WTC11 (cell line): Measurements from ENCODE around the gene TMEM167A. TPM values are rescaled to one million over a fixed set of nuclear protein-coding genes. Genes with fewer than 3 reads are reported as not detected.

Experiments
- ATAC-seq: fragments of 200-7000 bp; cut with Tn5 transposase; 2 replicates; pipeline ENCODE4 v1.10.0; 2021; ENCODE audit warnings: mild to moderate bottlenecking, moderate library complexity
- CTCF ChIA-PET: fragments of 300-600 bp; sonication (Branson Sonifier 250); formaldehyde crosslinking; loops from one replicate; lab custom pipeline; 2021; ENCODE audit warnings: antibody characterized with exemption; lab: Charles Lee
- POLR2A ChIA-PET: fragments of 350-600 bp; sonication (Branson Sonifier 250); formaldehyde crosslinking; loops from one replicate; lab custom pipeline; 2021; ENCODE audit warnings: antibody characterized with exemption; lab: Charles Lee
- DNase-seq: peaks from one replicate; pipeline ENCODE4 v3.0.0; 2021; ENCODE audit warnings: low spot score
- H3K27ac Mint-ChIP-seq: 2 replicates; pipeline ENCODE4 v1.8.0; 2021; ENCODE audit warnings: mixed read lengths
- H3K27me3 Mint-ChIP-seq: 2 replicates; pipeline ENCODE4 v1.8.0; 2021; ENCODE audit warnings: low read depth, mild to moderate bottlenecking, moderate library complexity, mixed read lengths
- H3K36me3 Mint-ChIP-seq: 2 replicates; pipeline ENCODE4 v1.8.0; 2021; ENCODE audit warnings: mixed read lengths
- H3K4me1 Mint-ChIP-seq: 2 replicates; pipeline ENCODE4 v1.8.0; 2022; ENCODE audit warnings: mixed read lengths
- H3K4me3 Mint-ChIP-seq: 2 replicates; pipeline ENCODE4 v1.8.0; 2021; ENCODE audit warnings: mild to moderate bottlenecking, moderate library complexity, mixed read lengths
- H3K9me3 Mint-ChIP-seq: 2 replicates; pipeline ENCODE4 v1.8.0; 2021; ENCODE audit warnings: mixed read lengths
- CBFB ChIP-seq: sonication (generic); formaldehyde crosslinking; IDR thresholded peaks from 2 replicates; pipeline ENCODE4 v1.8.1; 2022; ENCODE audit warnings: mild to moderate bottlenecking, low read depth, missing genetic modification reagents
- FOXP1 ChIP-seq: sonication (generic); formaldehyde crosslinking; IDR thresholded peaks from 2 replicates; pipeline ENCODE4 v1.8.0; 2022; ENCODE audit warnings: missing genetic modification reagents, mild to moderate bottlenecking, moderate library complexity, borderline replicate concordance
- GABPB1 ChIP-seq: sonication (generic); formaldehyde crosslinking; IDR thresholded peaks from 2 replicates; pipeline ENCODE4 v1.8.1; 2023; ENCODE audit warnings: mild to moderate bottlenecking, missing genetic modification reagents
- GTF2I ChIP-seq: fragments of 250-450 bp; sonication (Bioruptor Pico); conservative IDR thresholded peaks from 2 replicates; pipeline ENCODE4 v1.4.0; 2021; ENCODE audit warnings: mild to moderate bottlenecking
- NR2C2 ChIP-seq: sonication (generic); formaldehyde crosslinking; IDR thresholded peaks from 2 replicates; pipeline ENCODE4 v1.8.0; 2022; ENCODE audit warnings: mild to moderate bottlenecking, missing genetic modification reagents
- SP1 ChIP-seq: sonication (generic); formaldehyde crosslinking; conservative IDR thresholded peaks from 2 replicates; pipeline ENCODE4 v1.8.1; 2022; ENCODE audit warnings: missing genetic modification reagents
- ZNF138 ChIP-seq: sonication (generic); formaldehyde crosslinking; conservative IDR thresholded peaks from 2 replicates; pipeline ENCODE4 v1.8.1; 2022; ENCODE audit warnings: mild to moderate bottlenecking, moderate library complexity, missing genetic modification reagents
- ZNF232 ChIP-seq: sonication (generic); formaldehyde crosslinking; IDR thresholded peaks from 2 replicates; pipeline ENCODE4 v1.8.0; 2022; ENCODE audit warnings: mild to moderate bottlenecking, missing genetic modification reagents
- ZNF263 ChIP-seq: sonication (generic); formaldehyde crosslinking; IDR thresholded peaks from 2 replicates; pipeline ENCODE4 v1.8.1; 2022; ENCODE audit warnings: low read depth, mild to moderate bottlenecking, moderate library complexity, missing genetic modification reagents
- ZNF671 ChIP-seq: fragments of 250-450 bp; sonication (Bioruptor Pico); IDR thresholded peaks from 2 replicates; pipeline ENCODE4 v1.8.0; 2021; ENCODE audit warnings: mild to moderate bottlenecking
- total RNA-seq: library from RNA; stranded (reverse); gene quantifications from 3 replicates; pipeline ENCODE4 v1.2.3, GENCODE V29; 2021
- TF ChIP-seq, protein P1 (sequence below): fragments of 250-450 bp; sonication (Bioruptor Pico); IDR thresholded peaks from 2 replicates; pipeline ENCODE4 v1.9.0; 2021; ENCODE audit warnings: mild to moderate bottlenecking, borderline replicate concordance
- TF ChIP-seq, protein P2 (sequence below): sonication (generic); formaldehyde crosslinking; IDR thresholded peaks from 2 replicates; pipeline ENCODE4 v1.8.1; 2023; ENCODE audit warnings: mild to moderate bottlenecking, moderate library complexity, missing genetic modification reagents
- TF ChIP-seq, protein P3 (sequence below): fragments of 250-450 bp; sonication (Bioruptor Pico); IDR thresholded peaks from 2 replicates; pipeline ENCODE4 v1.9.0; 2021; ENCODE audit warnings: moderate library complexity, mild to moderate bottlenecking, inconsistent platforms, borderline replicate concordance
- TF ChIP-seq, protein P4 (sequence below): sonication (generic); formaldehyde crosslinking; IDR thresholded peaks from 2 replicates; pipeline ENCODE4 v1.8.1; 2022; ENCODE audit warnings: low read depth, missing genetic modification reagents, borderline replicate concordance
- TF ChIP-seq, protein P5 (sequence below): sonication (generic); formaldehyde crosslinking; IDR thresholded peaks from 2 replicates; pipeline ENCODE4 v1.8.0; 2022; ENCODE audit warnings: missing genetic modification reagents
- TF ChIP-seq, protein P6 (sequence below): sonication (generic); formaldehyde crosslinking; conservative IDR thresholded peaks from 2 replicates; pipeline ENCODE4 v1.8.1; 2022; ENCODE audit warnings: mild to moderate bottlenecking, missing genetic modification reagents
- TF ChIP-seq, protein P7 (sequence below): fragments of 250-450 bp; sonication (Bioruptor Pico); IDR thresholded peaks from 2 replicates; pipeline ENCODE4 v1.9.0; 2021; ENCODE audit warnings: mild to moderate bottlenecking

TMEM167A gene
- total RNA-seq, 1 experiment from 2014 or later = 165 TPM

DNA sequence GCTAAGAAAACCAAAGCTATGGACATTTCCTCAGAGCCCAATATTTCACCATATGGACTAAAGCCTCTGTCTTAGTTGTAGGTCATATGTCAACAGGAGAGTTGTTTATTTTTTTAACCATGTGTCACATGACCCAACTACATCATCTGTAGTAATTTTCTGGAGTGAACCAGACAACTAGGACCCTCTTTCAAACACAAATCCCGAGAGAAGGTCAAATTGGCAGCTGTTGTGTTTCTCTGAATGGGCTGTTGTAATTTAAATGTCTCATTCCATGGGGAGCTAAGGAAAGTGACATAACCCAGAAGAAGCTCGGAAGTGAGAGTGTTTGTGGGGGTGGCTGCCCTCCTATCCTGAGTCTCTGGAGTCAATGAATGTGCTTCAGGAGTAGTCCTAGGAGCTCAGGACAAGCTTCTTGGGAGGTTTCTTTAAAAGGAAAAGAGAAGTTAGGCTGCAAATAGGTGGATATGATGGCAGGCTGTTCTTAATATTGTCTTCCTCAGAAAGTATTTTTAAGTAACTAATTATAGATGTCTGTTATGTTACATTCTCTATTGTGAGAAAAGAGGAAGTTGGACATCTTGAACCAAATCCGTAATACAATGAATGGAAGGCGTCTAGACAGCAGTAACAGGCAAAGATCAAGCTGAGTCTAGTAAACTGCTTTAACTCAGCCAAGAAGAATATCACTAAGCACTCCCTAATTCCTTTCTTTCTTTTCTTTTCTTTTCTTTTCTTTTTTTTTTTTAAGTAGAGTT lies 50.1 kb downstream of the TMEM167A start (continued):
- TF ChIP-seq, protein P1, sequence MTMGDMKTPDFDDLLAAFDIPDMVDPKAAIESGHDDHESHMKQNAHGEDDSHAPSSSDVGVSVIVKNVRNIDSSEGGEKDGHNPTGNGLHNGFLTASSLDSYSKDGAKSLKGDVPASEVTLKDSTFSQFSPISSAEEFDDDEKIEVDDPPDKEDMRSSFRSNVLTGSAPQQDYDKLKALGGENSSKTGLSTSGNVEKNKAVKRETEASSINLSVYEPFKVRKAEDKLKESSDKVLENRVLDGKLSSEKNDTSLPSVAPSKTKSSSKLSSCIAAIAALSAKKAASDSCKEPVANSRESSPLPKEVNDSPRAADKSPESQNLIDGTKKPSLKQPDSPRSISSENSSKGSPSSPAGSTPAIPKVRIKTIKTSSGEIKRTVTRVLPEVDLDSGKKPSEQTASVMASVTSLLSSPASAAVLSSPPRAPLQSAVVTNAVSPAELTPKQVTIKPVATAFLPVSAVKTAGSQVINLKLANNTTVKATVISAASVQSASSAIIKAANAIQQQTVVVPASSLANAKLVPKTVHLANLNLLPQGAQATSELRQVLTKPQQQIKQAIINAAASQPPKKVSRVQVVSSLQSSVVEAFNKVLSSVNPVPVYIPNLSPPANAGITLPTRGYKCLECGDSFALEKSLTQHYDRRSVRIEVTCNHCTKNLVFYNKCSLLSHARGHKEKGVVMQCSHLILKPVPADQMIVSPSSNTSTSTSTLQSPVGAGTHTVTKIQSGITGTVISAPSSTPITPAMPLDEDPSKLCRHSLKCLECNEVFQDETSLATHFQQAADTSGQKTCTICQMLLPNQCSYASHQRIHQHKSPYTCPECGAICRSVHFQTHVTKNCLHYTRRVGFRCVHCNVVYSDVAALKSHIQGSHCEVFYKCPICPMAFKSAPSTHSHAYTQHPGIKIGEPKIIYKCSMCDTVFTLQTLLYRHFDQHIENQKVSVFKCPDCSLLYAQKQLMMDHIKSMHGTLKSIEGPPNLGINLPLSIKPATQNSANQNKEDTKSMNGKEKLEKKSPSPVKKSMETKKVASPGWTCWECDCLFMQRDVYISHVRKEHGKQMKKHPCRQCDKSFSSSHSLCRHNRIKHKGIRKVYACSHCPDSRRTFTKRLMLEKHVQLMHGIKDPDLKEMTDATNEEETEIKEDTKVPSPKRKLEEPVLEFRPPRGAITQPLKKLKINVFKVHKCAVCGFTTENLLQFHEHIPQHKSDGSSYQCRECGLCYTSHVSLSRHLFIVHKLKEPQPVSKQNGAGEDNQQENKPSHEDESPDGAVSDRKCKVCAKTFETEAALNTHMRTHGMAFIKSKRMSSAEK (CRISPR knock-in tag) = no peak
- TF ChIP-seq, protein P2, sequence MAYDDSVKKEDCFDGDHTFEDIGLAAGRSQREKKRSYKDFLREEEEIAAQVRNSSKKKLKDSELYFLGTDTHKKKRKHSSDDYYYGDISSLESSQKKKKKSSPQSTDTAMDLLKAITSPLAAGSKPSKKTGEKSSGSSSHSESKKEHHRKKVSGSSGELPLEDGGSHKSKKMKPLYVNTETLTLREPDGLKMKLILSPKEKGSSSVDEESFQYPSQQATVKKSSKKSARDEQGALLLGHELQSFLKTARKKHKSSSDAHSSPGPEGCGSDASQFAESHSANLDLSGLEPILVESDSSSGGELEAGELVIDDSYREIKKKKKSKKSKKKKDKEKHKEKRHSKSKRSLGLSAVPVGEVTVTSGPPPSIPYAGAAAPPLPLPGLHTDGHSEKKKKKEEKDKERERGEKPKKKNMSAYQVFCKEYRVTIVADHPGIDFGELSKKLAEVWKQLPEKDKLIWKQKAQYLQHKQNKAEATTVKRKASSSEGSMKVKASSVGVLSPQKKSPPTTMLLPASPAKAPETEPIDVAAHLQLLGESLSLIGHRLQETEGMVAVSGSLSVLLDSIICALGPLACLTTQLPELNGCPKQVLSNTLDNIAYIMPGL = no peak
- TF ChIP-seq ZNF138 (CRISPR knock-in tag) (no peak), GABPB1 (CRISPR knock-in tag) (no peak), ZNF232 (CRISPR knock-in tag) (no peak)
- TF ChIP-seq, protein P3, sequence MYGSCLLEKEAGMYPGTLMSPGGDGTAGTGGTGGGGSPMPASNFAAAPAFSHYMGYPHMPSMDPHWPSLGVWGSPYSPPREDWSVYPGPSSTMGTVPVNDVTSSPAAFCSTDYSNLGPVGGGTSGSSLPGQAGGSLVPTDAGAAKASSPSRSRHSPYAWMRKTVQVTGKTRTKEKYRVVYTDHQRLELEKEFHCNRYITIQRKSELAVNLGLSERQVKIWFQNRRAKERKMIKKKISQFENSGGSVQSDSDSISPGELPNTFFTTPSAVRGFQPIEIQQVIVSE = no peak
- TF ChIP-seq, protein P4, sequence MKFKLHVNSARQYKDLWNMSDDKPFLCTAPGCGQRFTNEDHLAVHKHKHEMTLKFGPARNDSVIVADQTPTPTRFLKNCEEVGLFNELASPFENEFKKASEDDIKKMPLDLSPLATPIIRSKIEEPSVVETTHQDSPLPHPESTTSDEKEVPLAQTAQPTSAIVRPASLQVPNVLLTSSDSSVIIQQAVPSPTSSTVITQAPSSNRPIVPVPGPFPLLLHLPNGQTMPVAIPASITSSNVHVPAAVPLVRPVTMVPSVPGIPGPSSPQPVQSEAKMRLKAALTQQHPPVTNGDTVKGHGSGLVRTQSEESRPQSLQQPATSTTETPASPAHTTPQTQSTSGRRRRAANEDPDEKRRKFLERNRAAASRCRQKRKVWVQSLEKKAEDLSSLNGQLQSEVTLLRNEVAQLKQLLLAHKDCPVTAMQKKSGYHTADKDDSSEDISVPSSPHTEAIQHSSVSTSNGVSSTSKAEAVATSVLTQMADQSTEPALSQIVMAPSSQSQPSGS (CRISPR knock-in tag) = no peak
- TF ChIP-seq, protein P5, sequence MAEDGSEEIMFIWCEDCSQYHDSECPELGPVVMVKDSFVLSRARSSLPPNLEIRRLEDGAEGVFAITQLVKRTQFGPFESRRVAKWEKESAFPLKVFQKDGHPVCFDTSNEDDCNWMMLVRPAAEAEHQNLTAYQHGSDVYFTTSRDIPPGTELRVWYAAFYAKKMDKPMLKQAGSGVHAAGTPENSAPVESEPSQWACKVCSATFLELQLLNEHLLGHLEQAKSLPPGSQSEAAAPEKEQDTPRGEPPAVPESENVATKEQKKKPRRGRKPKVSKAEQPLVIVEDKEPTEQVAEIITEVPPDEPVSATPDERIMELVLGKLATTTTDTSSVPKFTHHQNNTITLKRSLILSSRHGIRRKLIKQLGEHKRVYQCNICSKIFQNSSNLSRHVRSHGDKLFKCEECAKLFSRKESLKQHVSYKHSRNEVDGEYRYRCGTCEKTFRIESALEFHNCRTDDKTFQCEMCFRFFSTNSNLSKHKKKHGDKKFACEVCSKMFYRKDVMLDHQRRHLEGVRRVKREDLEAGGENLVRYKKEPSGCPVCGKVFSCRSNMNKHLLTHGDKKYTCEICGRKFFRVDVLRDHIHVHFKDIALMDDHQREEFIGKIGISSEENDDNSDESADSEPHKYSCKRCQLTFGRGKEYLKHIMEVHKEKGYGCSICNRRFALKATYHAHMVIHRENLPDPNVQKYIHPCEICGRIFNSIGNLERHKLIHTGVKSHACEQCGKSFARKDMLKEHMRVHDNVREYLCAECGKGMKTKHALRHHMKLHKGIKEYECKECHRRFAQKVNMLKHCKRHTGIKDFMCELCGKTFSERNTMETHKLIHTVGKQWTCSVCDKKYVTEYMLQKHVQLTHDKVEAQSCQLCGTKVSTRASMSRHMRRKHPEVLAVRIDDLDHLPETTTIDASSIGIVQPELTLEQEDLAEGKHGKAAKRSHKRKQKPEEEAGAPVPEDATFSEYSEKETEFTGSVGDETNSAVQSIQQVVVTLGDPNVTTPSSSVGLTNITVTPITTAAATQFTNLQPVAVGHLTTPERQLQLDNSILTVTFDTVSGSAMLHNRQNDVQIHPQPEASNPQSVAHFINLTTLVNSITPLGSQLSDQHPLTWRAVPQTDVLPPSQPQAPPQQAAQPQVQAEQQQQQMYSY (CRISPR knock-in tag) = no peak
- TF ChIP-seq, all 79 proteins: peak for 4

DNA sequence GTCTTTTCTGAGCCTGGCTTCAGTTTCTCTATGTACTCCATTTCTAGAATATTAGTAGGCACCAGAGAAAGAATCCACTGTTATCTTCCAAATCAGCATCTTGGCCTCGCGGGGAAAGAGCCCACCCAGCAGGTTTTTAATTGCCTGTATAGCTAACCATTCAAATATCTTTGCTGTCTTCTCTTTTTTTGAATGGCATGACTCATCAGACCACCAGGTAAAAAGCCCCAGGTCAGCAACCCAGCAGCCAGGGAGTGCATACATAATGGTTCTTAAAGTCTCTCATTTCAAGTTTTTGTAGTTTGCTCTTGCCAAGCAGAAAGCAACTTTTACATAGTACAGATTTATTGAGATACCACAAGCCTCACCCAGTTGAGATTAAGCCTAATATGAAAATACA lies 50.7 kb downstream of the TMEM167A start:
- Mint-ChIP-seq H3K27me3 (peaks cover 6% of the 10 kb centered on the region; the same call in 1 of the 2 replicates), H3K4me3 (peak overlapping the region; percentile 35), H3K36me3 (no peaks in the 10 kb centered on the region), H3K9me3 (0 out of 2 replicates have a peak, but pooled peaks cover 13% of the 10 kb centered on the region), H3K27ac (peak overlapping the region; percentile 98), H3K4me1 (peaks cover 49% of the 10 kb centered on the region)
- peak; percentile 19 for DNase-seq
- ChIA-PET CTCF (interaction anchor here (0.6 to 1.0 kb wide), 4 partner anchors 9 to 447 kb away, joined by 3 to 4 read pairs (median 3); no protein-coding TSS in a partner anchor), POLR2A (interaction anchor here (0.6 to 1.3 kb wide), 3 partner anchors 51 to 445 kb away, joined by 3 to 5 read pairs (median 4); partner anchors contain the start of genes TMEM167A, VCAN and XRCC4)
- ATAC-seq = peak; percentile 60
- TF ChIP-seq GTF2I (CRISPR knock-in tag) = no peak
- TF ChIP-seq, protein P3 = no peak
- TF ChIP-seq ZNF263 (CRISPR knock-in tag) = no peak
- no peak for TF ChIP-seq ZNF671 (CRISPR knock-in tag)
- TF ChIP-seq, protein P6, sequence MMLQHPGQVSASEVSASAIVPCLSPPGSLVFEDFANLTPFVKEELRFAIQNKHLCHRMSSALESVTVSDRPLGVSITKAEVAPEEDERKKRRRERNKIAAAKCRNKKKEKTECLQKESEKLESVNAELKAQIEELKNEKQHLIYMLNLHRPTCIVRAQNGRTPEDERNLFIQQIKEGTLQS (CRISPR knock-in tag) = no peak
- TF ChIP-seq SP1 (CRISPR knock-in tag) = no peak
- no peak for TF ChIP-seq CBFB (CRISPR knock-in tag)
- no peak for TF ChIP-seq ZNF232 (CRISPR knock-in tag)
- TF ChIP-seq FOXP1 (CRISPR knock-in tag) = no peak
- TF ChIP-seq, protein P7, sequence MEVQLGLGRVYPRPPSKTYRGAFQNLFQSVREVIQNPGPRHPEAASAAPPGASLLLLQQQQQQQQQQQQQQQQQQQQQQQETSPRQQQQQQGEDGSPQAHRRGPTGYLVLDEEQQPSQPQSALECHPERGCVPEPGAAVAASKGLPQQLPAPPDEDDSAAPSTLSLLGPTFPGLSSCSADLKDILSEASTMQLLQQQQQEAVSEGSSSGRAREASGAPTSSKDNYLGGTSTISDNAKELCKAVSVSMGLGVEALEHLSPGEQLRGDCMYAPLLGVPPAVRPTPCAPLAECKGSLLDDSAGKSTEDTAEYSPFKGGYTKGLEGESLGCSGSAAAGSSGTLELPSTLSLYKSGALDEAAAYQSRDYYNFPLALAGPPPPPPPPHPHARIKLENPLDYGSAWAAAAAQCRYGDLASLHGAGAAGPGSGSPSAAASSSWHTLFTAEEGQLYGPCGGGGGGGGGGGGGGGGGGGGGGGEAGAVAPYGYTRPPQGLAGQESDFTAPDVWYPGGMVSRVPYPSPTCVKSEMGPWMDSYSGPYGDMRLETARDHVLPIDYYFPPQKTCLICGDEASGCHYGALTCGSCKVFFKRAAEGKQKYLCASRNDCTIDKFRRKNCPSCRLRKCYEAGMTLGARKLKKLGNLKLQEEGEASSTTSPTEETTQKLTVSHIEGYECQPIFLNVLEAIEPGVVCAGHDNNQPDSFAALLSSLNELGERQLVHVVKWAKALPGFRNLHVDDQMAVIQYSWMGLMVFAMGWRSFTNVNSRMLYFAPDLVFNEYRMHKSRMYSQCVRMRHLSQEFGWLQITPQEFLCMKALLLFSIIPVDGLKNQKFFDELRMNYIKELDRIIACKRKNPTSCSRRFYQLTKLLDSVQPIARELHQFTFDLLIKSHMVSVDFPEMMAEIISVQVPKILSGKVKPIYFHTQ (CRISPR knock-in tag) = no peak
- no peak for TF ChIP-seq NR2C2 (CRISPR knock-in tag)
